DMS53 (cell line): ENCODE results near the gene DDX17.

ENCODE experiments used
- DNase-seq: peaks from one replicate; lab custom pipeline; 2025; lab: John Stamatoyannopoulos, UW

DDX17 gene

DNA sequence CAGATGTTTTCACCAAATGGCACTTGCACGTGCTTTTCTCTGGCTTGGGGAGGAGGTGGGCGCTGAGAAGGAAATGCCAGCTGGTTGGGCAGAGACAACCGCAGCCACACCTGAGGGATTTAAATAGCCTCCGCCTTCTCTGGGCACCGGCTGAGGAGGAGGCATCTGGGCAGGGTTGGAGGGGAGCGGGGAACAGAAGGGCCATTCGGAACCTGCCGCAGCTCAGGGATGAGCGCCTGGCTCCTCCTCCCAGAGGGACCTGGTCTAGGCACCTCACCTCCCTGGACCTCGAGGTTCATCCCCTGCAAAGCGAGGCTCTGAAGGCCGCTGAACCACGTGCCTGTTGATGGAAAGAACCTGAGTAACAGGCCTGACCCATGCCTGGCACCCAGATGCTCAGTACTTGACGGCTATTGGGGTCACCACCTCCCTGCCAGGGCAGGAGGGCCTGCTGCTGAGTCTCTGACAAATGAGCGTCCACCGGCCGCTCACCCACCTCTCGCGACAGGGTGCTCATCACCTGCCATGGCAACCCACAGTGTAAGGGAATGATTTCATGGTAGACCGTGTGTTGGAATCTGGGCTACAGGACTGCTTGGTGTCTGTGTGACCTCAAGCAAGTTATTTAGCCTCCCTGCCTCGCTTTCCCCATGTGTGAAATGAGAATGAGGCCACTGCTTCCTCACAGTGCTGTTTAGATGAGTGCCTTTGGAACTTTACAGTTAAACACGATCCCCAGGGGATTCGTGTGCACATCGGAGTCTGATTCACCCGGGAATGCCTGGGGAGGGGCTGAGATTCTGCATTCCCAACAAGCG, 40.2 kb downstream of the DDX17 start:
- peak; percentile 17 for DNase-seq

DNA sequence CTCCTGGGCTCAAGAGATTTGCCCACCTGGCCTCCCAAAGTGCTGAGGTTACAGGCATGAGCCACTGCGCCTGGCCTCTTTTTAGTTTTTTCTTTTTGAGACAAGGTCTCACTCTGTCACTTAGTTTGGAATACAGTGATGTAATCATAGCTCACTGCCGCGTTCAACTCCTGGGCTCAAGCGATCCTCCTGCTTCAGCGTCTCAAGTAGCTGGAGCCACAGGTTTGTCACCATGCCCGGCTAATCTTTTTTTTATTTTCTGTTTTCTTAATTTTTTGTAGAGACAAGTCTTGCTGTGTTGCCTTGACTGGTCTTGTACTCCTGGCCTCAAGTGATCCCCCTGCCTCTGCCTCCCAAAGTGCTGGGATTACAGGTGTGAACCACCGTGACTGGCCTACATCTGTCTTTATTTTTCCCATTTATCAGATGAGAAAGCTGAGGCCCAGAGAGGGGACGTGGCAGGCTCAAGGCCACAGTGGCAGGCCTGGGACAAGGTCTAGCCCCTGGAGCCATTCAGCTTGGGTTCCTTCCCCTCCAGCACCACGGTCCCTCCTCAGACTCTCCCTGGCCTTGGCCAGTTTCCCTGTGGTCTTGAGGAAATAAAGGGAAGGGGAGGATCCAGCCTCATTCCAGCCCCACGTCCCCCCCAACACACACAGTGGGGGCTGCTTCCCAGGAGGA, 41.0 kb downstream of the DDX17 start:
- DNase-seq, result no peak

DNA sequence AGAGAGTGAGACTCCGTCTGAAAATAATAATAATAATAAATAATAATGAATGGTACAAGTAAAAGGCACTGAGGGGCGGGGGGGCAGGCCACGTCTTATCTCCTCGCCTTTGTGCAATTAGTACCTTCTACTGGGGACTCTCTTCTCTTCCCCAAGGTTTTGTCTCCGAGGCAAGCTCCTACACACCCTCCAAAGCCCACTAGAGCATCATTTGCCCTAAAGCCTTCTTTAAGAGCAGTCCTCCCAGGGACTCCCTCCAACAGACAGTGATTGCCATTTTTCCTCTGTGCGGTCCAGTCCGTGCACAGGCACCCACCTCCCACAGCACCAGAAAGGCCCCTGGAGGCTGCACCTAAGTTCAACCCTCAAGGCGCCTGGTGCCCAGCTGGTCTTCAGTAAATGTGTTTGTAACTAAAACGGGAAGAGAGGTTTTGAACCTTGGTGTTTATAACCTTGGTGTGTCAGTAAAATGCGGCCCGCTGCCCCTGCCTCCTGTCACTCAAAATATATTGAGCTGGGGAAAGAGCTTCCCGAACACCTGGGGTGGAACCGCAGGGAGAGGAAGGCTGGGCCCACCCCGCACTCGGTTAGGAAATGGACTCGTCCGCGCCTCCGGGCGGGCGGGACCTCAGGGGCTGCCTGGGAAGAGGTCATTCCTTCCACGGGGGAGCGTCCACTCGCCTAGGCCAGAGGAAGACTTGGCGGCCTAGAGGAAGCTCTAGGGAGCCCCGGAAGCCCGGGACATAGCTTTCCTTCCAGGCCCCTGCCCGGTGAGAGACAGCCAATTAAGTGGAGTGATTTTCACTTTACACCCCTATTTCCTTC, 42.9 kb downstream of the DDX17 start:
- no peak for DNase-seq

DNA sequence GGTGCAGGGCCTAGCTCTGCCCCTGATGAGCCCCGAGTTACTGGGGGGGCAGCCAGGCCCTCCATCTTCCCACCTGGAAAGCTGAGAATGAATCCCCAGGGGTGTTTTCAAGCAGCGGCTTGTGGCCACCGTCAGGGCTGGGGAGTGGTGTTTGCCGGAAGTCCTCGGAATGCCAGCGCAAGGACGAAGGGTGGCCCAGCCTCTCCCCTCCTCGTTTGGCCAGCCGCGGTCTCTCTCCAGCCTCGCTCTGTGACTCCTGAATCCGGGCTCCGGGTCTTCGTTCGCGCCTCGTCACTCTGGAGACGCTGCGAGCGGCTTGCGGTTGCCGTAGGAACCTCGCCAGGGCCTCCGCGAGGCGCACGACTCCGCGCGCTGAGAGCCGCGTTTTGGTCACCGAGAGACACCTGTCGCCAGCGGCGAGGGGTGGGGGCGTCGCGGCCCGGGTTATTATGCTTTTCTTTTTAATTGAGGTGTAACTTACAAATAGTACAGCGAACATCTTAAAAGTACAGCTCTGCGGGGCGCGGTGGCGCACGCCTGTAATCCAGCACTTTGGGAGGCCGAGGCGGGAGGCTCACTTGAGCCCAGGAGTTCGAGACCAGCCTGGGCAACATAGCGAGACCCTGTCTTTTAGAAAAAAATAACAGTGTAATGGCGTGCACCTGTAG, 44.6 kb downstream of the DDX17 start:
- peak; percentile 95 for DNase-seq

DNA sequence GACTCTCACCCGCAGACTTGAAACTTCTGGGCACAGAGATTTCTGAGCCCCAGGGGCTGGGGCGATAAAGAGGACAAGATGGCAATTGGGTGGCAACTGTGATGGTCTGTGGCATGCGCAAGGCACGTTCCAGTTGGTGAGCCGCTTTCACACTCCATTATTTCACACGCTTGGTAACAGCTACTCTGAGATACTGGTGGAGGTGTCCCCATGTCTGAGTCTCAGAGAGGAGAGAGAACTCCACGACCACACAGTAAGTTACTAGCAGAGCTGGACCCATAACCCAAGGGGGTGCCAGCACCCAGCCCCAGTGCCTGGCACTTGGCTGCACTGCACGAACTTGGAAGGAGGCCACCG, 45.1 kb downstream of the DDX17 start:
- peak; percentile 46 for DNase-seq

DNA sequence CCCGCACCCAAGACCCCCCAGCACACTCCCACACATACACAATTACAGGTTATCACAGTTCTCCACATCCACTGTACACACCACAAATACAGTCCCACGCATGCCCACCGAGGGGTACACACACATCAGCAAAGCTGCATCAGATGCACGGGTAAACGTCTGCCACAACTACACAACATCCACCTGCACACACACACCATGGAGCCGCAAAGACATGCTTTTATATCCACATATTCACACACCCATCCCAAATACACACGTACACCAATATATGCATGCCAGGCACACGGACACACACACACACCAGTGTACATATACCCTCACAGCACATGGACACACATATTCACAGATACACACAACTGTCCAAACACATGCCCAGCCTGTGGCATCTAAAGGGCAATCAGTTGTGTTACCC, 45.7 kb downstream of the DDX17 start:
- DNase-seq, result no peak

DNA sequence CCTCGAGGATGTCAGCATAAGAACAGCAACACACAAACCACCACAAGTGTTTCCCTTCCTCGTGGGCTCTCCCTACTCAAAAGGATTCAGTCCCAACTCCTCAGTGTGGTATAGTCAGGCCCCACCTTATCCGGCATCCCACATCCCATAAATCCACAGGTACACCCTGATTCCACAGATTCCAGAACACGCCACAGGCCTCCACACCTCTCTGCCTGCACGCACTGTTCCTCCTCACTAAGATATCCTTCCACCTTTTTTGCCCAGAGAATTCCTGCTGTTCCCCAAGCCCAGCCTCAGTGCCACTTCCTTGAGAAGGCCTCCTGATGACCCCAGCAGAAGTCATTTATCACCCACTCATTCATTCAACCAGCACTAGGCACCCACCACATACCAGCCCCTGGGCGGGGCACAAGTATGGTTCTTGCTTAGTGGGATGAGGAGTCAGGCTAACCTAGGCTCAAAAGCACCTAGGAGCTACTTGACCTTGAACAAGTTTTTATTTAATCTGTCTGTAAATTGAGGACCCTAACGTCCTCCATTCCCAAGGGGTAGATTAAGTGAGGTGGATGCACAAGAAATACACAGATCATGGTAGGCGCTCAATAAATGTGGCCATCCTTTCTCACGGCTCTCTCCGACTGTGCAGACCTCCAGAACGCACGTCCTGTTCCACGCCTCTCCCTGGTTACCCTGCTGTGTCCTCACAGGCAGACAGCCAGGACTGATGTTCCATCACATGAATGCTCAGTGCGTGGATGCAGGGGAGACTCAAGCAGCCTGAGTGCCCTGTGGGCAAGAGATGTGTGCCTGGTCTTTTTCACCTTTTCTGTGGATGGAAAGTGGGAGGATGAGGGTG, 49.0 kb downstream of the DDX17 start:
- no peak for DNase-seq

DNA sequence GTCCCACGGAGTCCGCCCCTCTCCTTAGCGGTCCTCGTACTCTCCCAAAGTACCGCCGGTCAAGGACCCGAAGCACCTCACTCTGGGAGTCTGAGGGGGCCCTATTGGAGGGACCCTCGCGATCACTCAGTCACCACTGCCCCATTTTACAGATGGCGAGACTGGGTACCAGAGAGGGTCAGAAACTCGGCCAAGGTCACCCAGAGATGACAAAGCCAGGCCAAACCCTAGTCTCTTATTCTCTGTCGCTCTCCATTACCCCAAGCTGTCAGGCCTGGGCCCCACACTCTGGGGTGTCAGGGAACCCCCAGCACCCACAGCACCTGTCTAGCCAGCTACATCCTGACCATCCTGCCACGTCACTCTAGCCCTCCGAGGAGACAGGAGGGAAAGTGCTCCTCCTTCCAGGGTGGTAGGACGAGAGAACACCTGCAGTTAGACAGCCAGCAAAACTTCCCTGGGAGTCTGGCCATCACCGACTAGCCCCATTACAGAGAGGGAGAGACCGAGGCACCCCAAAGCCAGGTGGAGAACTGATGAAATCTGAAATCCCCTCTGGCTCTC, 49.8 kb downstream of the DDX17 start:
- no peak for DNase-seq

DNA sequence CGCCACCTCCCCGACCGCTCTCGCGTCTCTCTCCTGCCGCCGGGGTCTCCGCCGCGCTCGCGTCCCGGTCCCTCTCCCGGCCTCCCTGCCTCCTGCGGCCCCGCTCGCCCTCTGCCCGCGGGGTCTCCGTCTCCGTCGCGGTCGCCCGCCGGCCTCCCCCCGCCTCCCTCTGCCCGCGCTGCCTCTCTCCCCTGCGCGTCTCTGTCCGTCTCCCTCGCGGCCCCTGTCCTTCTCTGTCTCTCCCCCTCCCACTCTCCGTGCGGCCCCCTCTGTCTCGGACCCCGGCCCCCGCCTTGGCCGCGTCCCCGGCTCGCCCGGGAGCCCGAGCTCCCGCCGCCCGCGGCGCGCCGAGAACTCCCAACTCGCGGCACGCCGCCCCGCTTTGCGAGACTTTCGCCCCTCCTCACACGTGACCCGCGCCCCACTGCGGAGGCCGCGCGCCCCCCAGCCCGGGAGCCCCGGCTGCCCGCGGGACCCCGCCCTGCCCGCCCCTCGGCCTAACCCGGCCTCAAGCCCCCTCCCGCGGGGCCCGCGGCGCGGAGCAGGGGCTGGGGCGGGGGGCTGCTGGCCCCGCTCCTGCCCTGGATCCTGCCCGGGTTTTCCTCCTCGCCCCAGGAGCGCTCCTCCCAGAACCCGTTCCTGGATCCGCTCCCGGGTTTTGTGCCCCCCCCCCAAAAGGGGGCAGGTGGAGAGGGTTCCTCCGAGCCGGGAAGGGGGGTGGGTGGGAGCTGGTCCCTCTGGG, 50.4 kb downstream of the DDX17 start:
- peak; percentile 51 for DNase-seq

DNA sequence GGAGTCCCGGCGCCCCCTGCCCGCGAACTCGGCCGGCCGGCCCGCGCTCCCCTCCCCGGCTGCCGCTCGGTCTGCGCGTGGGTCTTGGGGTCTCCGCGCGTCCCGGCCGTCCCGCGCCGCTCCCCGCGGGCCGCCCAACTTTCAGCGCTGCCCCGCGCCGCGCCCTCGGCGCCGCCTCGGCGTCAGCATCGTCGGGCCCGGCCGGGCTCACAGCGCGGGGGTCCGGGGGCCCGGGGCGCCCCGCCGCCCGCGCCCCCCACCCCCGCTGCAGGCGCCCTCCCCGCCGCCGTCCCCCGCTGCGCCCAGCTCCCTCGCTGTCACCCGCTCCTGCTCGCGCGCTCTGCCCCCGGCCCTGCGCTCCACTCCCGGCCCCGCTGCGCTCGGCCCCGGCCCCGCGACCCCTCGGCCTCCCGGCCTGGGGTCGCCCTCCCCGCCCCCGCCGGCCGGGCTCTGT, 51.0 kb downstream of the DDX17 start, which contains the start of gene KCNJ4:
Gene KCNJ4 (minus strand): TSS at position 124 of the 454 bp plus-strand sequence. CDS start 27,067 bp downstream, outside the sequence.
- DNase-seq, result no peak

DNA sequence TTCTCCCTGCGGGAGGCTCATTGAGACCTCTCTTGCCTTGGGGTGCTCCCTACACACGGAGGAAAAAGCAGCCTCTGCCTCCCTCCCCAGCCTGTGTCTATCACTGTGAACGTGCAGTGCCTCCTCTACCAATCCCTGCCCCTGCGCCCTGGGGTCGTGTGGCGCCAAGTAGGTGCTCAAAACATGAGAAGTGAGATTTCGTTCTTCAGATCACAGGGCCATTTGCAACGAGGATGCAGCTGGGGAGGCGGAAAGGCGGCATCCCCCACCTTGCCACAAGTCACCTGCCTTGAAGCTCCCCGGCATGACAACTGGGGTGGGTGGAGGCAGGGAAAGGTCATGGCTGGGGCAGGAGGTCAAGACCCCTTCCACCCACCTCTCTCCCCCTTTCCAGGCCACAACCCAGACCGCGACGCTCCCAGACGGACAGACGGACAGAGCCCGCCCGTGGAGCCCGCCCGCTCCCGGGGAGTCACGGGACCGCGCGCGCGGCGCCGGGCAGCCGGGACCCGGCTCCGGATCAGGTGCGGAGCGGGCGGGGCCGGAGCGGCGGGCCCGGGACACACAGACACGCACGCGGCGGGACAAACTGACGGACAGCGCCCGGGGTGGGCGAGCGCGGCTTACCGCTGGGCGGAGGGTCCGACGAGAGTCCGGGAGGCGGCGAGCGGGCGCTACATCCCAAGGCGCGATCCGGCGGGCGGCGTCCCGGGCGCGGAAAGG, 51.6 kb downstream of the DDX17 start:
- peak; percentile 39 for DNase-seq

DNA sequence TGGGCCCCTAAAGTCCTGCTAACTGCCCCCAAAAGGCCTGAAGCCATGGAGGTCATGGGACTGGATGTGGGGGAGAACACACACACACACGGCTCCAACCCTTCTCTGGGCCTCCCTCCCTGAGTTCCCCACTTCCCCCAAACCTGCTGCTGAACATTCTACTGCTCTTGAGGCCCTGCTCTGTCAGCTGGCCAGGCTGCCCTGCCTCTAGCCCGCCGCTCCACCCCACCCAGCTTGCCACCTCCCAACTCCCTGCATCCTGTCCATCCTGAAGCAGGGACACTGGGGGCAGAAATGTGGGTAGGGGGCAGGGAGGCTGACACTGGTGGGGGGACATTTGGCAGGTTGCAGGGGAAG, 52.1 kb downstream of the DDX17 start:
- no peak for DNase-seq

DNA sequence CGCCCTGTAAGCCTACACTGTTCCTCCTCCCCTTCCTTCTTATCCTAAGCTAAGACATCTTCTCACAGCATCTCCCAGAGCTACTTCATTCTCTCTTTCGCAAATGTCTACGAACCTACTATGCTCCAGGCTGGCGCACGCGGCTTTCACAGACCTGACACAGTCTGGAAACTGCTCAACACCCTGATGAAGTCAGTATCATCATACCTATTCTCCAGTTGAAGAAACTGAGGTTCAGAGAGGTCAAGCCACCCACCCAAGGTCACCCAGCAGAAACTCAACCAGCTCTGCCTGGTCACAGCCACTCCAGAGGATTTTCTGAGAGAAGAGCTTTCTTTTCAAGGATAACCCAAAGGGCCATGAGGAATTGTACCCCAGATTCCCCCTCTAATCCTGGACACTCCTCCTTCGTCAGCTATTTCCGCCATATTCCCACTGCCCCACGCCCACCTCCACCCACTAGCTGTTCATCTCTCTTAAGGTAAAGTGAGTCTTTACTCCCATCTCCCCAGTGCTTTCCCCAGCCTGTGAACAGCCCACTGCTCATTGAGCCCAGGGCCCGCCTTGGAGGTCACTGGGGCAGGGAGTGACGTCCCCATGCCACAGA, 52.9 kb downstream of the DDX17 start:
- DNase-seq, result no peak

DNA sequence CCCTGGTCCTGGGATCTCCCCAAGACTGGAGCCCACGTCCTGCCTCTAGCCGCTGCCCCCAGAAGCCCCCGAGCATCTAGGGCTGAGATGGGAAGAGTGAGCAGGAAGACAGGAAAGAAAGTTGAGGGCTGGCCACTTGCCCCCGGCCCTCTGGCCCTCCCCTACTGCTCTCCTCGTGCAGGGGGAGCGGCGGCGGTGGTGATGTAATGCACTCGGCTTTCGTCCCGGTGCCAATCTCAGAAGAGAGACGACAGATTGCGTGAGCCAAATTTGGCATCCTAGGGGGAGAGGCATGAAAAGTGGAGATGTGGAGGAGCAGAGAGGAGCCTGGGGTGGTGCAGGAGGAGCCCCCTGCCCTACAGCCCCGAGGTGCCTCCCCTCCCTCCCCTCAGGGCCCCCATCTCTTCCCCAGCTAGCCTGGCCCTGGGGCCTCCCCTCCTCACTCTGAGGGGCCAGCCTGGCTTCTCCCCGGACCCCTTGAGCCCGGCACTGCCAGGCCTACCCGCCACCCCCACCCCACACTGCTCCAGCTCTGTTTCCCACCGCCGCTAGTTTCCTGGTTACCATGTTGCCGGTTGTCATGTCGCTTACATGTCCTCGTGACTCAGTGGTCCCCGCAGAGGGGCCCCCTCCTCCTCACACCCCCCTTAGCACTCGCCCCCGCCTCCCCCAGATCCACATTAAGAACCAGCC, 53.6 kb downstream of the DDX17 start:
- no peak for DNase-seq

DNA sequence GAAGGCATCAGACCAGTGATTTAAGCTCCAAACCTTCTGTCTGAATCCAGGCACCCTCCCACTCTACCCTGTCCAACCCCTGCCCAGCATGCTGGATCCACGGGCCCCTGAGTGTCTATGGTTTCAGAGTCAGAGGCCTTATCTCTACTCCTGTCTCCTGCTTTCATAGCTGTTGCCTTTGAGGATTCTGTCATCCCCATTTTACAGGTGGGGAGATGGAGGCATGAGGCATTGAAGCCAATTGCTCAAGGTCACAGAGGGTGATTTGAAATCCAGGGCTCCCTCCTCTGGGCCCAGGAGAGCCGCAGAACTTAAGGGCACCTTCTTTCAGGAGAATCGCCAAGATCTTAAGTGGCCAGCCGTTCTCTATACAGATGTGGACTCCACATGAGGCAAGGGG, 54.2 kb downstream of the DDX17 start:
- no peak for DNase-seq

DNA sequence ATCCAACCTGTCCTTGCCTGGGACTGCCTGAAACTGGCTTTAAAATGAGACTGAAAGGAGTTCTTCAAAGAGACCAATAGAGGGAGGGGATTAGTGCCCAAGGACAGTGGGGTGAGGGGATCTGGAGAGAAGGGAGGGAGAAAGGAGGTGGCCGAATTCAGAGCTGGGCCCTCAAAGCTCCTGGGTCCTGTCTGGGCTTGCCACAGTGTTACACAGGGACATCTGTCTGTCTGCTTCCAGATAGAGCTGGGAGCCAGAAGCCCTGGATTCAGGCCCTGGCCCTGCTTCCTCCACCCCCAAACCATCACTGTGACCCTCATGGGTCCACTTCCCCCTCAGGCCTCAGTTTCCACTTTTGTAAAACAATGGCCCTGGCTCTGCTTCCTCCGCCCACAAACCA, 54.7 kb downstream of the DDX17 start:
- no peak for DNase-seq

DNA sequence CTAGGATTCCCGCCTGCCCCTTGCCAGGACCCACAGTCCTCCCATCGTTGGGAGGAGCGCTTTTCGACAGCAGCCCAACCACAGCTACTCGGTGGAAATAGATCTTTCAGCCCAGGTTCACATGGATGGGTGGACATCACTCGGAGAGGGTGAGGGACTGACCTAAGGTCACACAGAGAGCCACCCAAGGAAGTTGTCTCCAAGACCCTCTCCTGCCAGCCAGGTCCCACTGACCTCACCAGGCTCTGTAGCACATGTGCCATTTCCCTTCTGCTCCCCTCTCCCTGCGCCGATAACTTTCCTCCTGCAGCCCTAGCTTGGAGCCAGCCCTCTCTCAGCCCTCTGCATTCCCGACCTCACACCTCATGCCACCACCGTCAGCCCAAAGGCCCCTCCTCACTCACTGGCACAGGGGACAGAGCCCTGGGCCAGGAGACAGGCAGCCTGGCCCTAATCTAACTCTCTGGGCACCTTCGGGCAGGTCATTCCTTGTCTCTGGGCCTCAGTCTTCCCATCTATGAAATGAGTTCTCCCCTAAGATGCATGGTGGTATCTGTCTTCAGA, 55.8 kb downstream of the DDX17 start:
- no peak for DNase-seq

DNA sequence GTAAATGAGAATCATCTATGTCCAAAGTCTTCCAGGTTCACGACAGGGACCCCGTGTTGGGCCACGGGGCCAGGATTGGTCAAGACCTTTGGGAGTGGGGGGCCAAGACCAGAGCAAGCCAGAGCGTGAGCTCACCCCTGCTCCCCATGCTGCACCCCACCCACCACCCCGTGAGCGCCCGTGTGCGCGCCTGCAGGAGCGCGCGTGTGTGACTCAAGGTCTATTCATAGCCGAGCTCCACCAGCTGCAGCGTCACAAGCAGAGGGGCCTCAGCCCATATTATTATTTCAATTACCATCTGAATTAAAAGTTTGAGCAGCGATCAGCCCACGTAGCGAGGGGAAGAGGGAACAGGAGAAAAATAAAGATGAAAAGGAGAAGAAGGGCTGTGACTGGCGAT, 56.3 kb downstream of the DDX17 start:
- peak; percentile 17 for DNase-seq
